SK-N-SH treated with all-trans-retinoic acid at 6 μM for 48 hours (cell line): Measurements from ENCODE around the gene LRRC2.

ENCODE experiments used
- ATAC-seq: fragments of 200-7000 bp; cut with Tn5 transposase; 3 replicates; pipeline ENCODE4 v1.9.1; 2020; ENCODE audit warnings: mild to moderate bottlenecking, moderate library complexity
- ARNTL ChIP-seq: fragments of 450-650 bp; formaldehyde crosslinking; IDR thresholded peaks from 2 replicates; pipeline ENCODE4 v1.5.0; 2020; ENCODE audit warnings: low read depth, mild to moderate bottlenecking, moderate library complexity, borderline replicate concordance
- BACH2 ChIP-seq: fragments of 250-450 bp; sonication (Bioruptor Pico); IDR thresholded peaks from 2 replicates; pipeline ENCODE4 v1.9.0; 2021; ENCODE audit warnings: mild to moderate bottlenecking, borderline replicate concordance
- CREB5 ChIP-seq: fragments of 250-450 bp; sonication (Bioruptor Pico); IDR thresholded peaks from 2 replicates; pipeline ENCODE4 v1.5.1; 2020; ENCODE audit warnings: low read depth, mild to moderate bottlenecking, moderate library complexity
- CSDC2 ChIP-seq: fragments of 250-450 bp; sonication (Bioruptor Pico); IDR thresholded peaks from 2 replicates; pipeline ENCODE4 v1.5.0; 2020; ENCODE audit warnings: mild to moderate bottlenecking, moderate library complexity
- CSRNP3 ChIP-seq: fragments of 250-450 bp; sonication (Bioruptor Pico); IDR thresholded peaks from 2 replicates; pipeline ENCODE4 v1.5.1; 2021; ENCODE audit warnings: mild to moderate bottlenecking, moderate library complexity
- ESRRG ChIP-seq: fragments of 250-450 bp; sonication (Bioruptor Pico); IDR thresholded peaks from 2 replicates; pipeline ENCODE4 v1.6.1; 2021; ENCODE audit warnings: mild to moderate bottlenecking
- GLIS3 ChIP-seq: fragments of 250-450 bp; sonication (Bioruptor Pico); IDR thresholded peaks from 2 replicates; pipeline ENCODE4 v1.5.0; 2020; ENCODE audit warnings: mild to moderate bottlenecking, moderate library complexity
- ISL1 ChIP-seq: fragments of 250-450 bp; sonication (Bioruptor Pico); IDR thresholded peaks from 2 replicates; pipeline ENCODE4 v2.1.2; 2022; ENCODE audit warnings: mild to moderate bottlenecking, moderate library complexity
- PATZ1 ChIP-seq: fragments of 250-450 bp; sonication (Bioruptor Pico); IDR thresholded peaks from 2 replicates; pipeline ENCODE4 v1.8.0; 2020; ENCODE audit warnings: mild to moderate bottlenecking, moderate library complexity, borderline replicate concordance
- POU6F1 ChIP-seq: fragments of 250-450 bp; sonication (Bioruptor Pico); IDR thresholded peaks from 2 replicates; pipeline ENCODE4 v1.8.0; 2021; ENCODE audit warnings: low read depth, mild to moderate bottlenecking, moderate library complexity, borderline replicate concordance
- PPARA ChIP-seq: fragments of 250-450 bp; sonication (Bioruptor Pico); IDR thresholded peaks from 2 replicates; pipeline ENCODE4 v1.5.0; 2020; ENCODE audit warnings: mild to moderate bottlenecking, borderline replicate concordance
- RARB ChIP-seq: fragments of 250-450 bp; sonication (Bioruptor Pico); IDR thresholded peaks from 2 replicates; pipeline ENCODE4 v1.8.0; 2021; ENCODE audit warnings: mild to moderate bottlenecking, moderate library complexity
- TCF4 ChIP-seq: fragments of 250-450 bp; sonication (Bioruptor Pico); IDR thresholded peaks from 2 replicates; pipeline ENCODE4 v1.8.0; 2021; ENCODE audit warnings: mild to moderate bottlenecking, moderate library complexity, borderline replicate concordance
- TOX ChIP-seq: fragments of 250-450 bp; sonication (Bioruptor Pico); IDR thresholded peaks from 2 replicates; pipeline ENCODE4 v1.8.0; 2021; ENCODE audit warnings: mild to moderate bottlenecking, moderate library complexity, borderline replicate concordance
- ZC3H10 ChIP-seq: fragments of 250-450 bp; sonication (Bioruptor Pico); IDR thresholded peaks from 2 replicates; pipeline ENCODE4 v1.5.1; 2021; ENCODE audit warnings: mild to moderate bottlenecking, moderate library complexity
- ZFP3 ChIP-seq: fragments of 250-450 bp; sonication (Bioruptor Pico); IDR thresholded peaks from 2 replicates; pipeline ENCODE4 v1.5.0; 2020; ENCODE audit warnings: mild to moderate bottlenecking, moderate library complexity
- ZFP30 ChIP-seq: fragments of 450-650 bp; formaldehyde crosslinking; IDR thresholded peaks from 2 replicates; pipeline ENCODE4 v1.5.0; 2022; ENCODE audit warnings: mild to moderate bottlenecking, moderate library complexity
- ZNF565 ChIP-seq: fragments of 450-650 bp; formaldehyde crosslinking; conservative IDR thresholded peaks from 2 replicates; pipeline ENCODE4 v1.5.0; 2020; ENCODE audit warnings: low read depth, mild to moderate bottlenecking, moderate library complexity
- ZNF70 ChIP-seq: fragments of 450-650 bp; formaldehyde crosslinking; IDR thresholded peaks from 2 replicates; pipeline ENCODE4 v1.5.0; 2020; ENCODE audit warnings: mild to moderate bottlenecking, moderate library complexity
- ZNF8 ChIP-seq: fragments of 450-650 bp; formaldehyde crosslinking; IDR thresholded peaks from 2 replicates; pipeline ENCODE4 v1.5.0; 2020; ENCODE audit warnings: mild to moderate bottlenecking, moderate library complexity

The LRRC2 gene

GRCh38 chr3:46564190-46565021, 1.7 kb downstream of the LRRC2 start:
- no peak for ATAC-seq
- TF ChIP-seq BACH2 (CRISPR knock-in tag), result no peak

- TF ChIP-seq TCF4 (CRISPR knock-in tag), result no peak
- TF ChIP-seq ZNF565 (CRISPR knock-in tag), result no peak
- no peak for TF ChIP-seq PPARA (CRISPR knock-in tag)
- no peak for TF ChIP-seq GLIS3 (CRISPR knock-in tag)
- TF ChIP-seq CSDC2 (CRISPR knock-in tag), result no peak
- TF ChIP-seq ARNTL (CRISPR knock-in tag), result no peak
- TF ChIP-seq ISL1, result no peak
- TF ChIP-seq ZNF8, result no peak
- TF ChIP-seq ESRRG (CRISPR knock-in tag), result no peak
- no peak for TF ChIP-seq ZNF70 (CRISPR knock-in tag)
- TF ChIP-seq ZC3H10, result no peak
- TF ChIP-seq TOX, result no peak
- no peak for TF ChIP-seq CREB5 (CRISPR knock-in tag)
- TF ChIP-seq RARB (CRISPR knock-in tag), result no peak
- TF ChIP-seq PATZ1, result no peak
- no peak for ATAC-seq
Measured at GRCh38 chr3:46561951-46562350, 4.2 kb downstream of the LRRC2 start.

GRCh38 chr3:46561511-46561910, 4.6 kb downstream of the LRRC2 start:
- no peak for ATAC-seq
- TF ChIP-seq ZNF8, result no peak
- TF ChIP-seq, all 23 proteins: peak for 0

GRCh38 chr3:46559091-46559704, 6.9 kb downstream of the LRRC2 start:
- peak; percentile 43; the same call in 2 of the 3 replicates for ATAC-seq
- TF ChIP-seq ZNF565 (CRISPR knock-in tag) (no peak), POU6F1 (no peak), ESRRG (CRISPR knock-in tag) (no peak), ISL1 (no peak), CSRNP3 (CRISPR knock-in tag) (no peak), PATZ1 (no peak), ZFP3 (CRISPR knock-in tag) (no peak), PPARA (CRISPR knock-in tag) (no peak), GLIS3 (CRISPR knock-in tag) (no peak), CREB5 (CRISPR knock-in tag) (no peak), ZNF70 (CRISPR knock-in tag) (no peak), ZFP30 (CRISPR knock-in tag) (no peak), RARB (CRISPR knock-in tag) (no peak)
